ENCODE measurements around the gene CENPM.

CENPM gene

GRCh38 chr22:41913842-41914534 lies 33.0 kb downstream of the CENPM start:
- no peak for ATAC-seq
- no peak for DNase-seq

GRCh38 chr22:41913040-41913719 lies 33.8 kb downstream of the CENPM start:
- peak; percentile 19 for ATAC-seq

GRCh38 chr22:41912338-41913039 lies 34.5 kb downstream of the CENPM start:
- DNase-seq (no peak), ATAC-seq (no peak)

More at GRCh38 chr22:41913040-41913719, 33.8 kb downstream of the CENPM start:
- DNase-seq, result no peak

GRCh38 chr22:41911001-41911611 lies 35.8 kb downstream of the CENPM start:
- no peak for ATAC-seq

DNA sequence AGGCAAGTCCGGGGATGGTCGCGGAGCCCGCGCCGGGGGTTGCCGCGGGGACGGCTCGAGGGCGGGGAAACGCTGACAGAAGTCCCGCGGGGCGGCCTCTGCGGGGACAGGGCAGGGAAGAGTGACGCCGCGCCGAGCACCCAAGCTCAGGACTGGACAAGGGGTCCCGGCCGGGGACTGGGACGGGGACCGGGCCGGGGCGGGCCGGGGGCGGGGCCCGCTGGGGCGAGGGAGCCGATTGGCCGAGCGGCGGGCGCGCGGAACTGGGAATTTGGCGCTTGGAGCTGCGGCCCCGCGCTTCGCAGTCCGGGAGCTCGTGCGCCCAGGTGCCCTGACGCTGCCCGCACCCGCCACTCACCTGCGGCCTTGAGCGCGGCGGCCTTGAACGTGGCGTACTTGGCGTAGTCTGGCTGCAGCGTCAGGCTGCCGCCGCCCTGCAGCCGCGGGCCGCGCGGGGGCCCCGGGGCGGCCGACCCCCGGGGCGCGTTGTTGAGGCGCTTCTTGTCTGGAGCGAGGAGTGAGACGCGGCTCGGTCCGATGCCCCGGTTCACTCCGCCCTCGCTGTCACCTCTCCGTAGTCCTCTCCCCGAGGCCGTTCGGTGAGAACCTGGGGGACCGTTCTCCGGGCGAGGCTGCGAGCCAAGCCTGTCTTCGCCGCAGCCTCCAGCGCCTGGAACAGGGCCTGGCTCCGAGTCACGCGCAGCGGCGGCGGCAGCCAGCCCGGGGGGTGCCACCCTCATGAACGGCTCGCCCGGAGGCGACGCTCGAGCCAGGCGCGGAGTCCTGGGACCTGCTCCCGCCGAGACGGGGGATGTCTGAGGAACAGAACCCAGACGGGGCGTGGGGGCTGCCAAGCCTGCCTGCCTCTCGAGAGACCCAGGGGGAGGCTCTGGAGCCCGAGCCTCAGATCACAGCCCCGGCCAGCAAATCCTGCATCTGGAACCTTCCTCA lies 36.6 kb downstream of the CENPM start:
- no peak for DNase-seq
- ATAC-seq, result peak; percentile 11

More at GRCh38 chr22:41911001-41911611, 35.8 kb downstream of the CENPM start:
- DNase-seq, result no peak

GRCh38 chr22:41909310-41910049 lies 37.5 kb downstream of the CENPM start:
- DNase-seq (no peak), ATAC-seq (no peak)

- peak; percentile 3 for ATAC-seq
Observed at GRCh38 chr22:41908411-41909309, 38.3 kb downstream of the CENPM start.

DNA sequence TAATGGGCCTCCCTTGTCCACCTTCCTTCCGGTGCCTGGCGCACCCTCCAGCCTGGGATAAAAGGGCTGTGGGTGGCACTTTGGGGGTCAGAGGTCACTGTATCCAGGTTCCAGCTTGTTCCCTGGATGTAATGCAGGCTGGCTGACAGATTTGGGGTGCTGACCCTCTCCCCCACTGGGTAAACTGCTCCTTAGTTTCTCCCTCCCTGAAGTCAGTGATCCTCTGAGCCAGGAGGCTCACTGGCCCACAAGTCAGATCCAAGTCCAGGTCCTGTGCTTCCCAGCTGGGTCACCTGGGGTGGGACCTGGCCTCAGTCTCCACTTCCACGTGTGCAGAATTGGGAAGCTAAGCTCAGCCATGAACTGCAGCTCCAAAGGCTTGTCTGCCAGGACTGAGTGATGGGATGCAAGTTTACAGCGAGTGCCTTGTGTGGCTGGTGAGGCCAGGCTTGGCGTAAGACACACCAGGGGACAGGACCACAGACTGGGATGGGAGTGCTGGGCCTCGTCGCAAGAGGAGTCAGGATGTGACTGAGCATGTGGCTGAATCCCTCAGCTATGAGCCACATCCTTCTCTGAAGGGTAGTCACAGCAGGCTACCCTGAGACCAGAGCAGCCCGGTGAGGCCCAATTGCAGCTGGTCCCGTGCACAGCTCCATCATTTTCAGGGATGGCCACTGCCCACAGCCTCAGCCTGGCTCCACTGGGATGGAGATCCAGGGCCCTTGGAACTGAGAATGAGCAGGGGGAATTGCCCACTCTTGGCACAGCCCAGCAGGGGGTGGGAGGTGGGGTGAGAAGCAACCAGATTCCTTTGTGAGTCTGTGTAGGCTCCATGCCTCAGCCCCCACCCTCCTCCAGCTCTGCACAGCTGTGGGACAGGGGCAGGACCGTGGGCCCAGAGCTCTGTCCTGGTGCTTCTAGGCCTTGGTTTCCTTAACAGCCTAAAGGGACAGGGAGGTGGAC lies 39.2 kb downstream of the CENPM start:
- ATAC-seq (peak; percentile 4), DNase-seq (no peak)

More at GRCh38 chr22:41908411-41909309, 38.3 kb downstream of the CENPM start:
- DNase-seq, result no peak

DNA sequence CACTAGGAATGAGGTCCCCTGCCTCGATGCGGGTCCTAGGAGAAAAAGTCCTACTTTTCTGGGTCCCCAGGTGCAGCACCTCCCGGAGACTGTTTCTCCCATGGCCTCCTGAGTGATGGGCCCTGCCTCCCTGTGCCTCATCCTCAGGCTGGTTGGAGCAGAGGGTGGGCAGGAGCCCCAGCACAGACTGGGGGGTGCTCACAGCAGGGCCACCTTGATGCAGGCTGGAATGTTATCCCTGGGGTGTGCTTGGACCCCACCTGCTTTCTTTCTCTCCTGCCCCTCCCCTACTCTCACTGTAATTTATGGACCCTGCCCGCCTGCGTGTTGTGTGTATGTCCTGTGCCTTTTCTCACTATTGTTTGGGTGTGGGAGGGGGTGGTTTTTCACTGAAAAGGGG lies 40.1 kb downstream of the CENPM start:
- ATAC-seq (no peak), DNase-seq (no peak)

DNA sequence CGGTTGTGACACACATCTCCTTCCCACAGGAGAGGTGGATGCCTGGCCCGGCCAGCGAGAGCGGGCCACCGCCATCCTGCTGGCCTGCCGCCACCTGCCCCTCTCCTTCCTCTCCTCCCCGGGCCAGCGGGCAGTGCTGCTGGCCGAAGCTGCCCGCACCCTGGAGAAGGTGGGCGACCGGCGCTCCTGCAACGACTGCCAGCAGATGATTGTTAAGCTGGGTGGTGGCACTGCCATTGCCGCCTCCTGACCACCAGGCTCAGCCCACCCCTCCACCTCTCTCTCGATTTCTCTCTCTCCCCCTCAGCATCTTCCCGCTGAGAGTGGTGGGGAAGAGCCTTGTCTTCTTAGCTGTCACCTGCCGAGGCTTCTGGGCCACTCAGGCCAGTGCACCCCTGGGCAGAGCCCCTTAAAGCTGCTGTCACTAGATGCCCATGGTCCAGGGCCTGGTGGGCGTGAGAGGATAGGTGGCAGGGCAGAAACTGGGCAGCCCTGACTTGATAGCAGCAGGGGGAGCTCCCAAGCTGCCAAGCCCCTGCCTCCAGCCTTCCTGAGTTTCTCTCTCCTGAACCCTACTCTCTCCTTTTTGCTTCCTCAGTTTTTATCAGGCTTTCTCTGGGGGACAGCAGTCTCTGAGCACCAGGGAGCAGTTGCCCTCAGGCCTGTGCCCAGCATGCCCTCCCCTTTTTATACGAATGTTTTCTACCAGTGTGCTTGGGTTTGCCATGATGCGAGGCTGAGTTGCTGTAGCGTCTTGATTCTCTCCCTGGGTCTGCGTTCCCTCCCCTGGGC lies 41.3 kb downstream of the CENPM start:
- ATAC-seq, result no peak

GRCh38 chr22:41904450-41905410 lies 42.2 kb downstream of the CENPM start:
- DNase-seq, result no peak
- no peak for ATAC-seq

More for the DNA sequence above, 41.3 kb downstream of the CENPM start:
- no peak for DNase-seq

- no peak for ATAC-seq
- no peak for DNase-seq
Observed at GRCh38 chr22:41902932-41903421, 44.0 kb downstream of the CENPM start.

DNA sequence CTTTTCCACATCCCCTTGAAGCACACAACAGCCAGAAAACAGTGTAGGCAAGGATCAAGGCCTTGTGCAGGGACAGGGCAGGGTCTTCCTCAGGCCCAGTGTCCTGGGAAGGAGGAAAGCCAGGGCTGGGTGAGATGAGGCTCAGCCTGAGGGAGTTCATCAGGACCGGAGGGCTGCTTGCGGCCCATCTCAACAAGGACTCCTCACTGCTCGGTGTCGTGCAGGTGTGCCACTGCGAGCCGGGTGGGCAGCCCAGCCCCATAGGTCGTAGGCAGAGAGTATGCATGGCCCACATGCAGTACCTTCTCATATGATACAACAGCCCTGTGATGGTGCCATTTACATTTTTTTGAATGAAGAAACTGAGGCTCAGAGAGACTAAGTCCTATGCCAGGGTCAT lies 44.9 kb downstream of the CENPM start:
- no peak for DNase-seq
- no peak for ATAC-seq

- ATAC-seq, result no peak
- no peak for DNase-seq
Observed at GRCh38 chr22:41900652-41901312, 46.2 kb downstream of the CENPM start.

GRCh38 chr22:41899992-41900651 lies 46.8 kb downstream of the CENPM start:
- DNase-seq (no peak), ATAC-seq (no peak)

Measured in stimulated activated naive CD8-positive, alpha-beta T cell treated with anti-CD3 and anti-CD28 coated beads, Interleukin-15, Interleukin-2, amounts not matched to agents 100 U/mL and 50 U/mL, for 24 hours (primary cell).